ENCODE data around the gene PRDM1.

Gene PRDM1

DNA sequence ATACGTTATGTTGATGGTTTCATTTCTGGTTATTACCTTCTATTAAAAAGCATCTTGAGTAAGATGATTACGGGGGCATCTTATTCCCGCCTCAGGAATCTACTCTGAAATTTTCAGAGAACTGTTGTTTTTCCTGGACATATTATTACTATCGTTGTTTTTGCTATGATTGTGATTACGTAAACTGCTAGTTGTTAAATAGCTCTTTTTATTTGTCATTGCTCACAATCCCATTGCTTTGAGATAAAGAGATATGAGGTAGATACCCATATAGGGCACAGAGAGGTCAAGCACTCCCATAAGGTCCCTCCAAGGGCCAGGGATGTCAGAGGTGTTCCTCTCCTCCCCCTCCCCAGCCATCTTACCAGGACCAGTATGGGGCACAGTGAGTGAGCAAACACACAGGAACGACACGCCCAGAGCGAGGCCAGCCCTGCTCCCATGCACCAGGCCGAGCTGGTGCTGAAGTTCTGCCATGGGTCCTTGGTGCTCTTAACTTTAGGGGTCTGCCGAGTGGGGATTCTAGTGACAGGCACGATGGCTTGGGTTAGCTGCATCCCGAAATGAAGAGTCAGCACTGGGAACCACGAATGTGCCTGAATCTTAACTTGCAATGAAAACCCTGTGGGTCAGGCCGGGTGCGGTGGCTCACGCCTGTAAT, 49.9 kb downstream of the PRDM1 start:
- TF ChIP-seq KLF7 (tag by site-specific recombination; IDR thresholded peaks at IDR 0.05; ENCODE audit: borderline replicate concordance): no peak
- no peak for TF ChIP-seq ZNF76 (tag by site-specific recombination; IDR thresholded peaks at IDR 0.05; ENCODE audit: borderline replicate concordance, low read depth)
- TF ChIP-seq SALL2 (tag by site-specific recombination; IDR thresholded peaks at IDR 0.05; ENCODE audit: borderline replicate concordance): no peak
- TF ChIP-seq ZNF16 (tag by site-specific recombination; IDR thresholded peaks at IDR 0.05; ENCODE audit: low read depth): no peak
- TF ChIP-seq ZBTB20 (tag by site-specific recombination; IDR thresholded peaks at IDR 0.05): no peak
- TF ChIP-seq ZNF837 (tag by site-specific recombination; IDR thresholded peaks at IDR 0.05): no peak
- no peak for TF ChIP-seq SP3 (tag by site-specific recombination; IDR thresholded peaks at IDR 0.05)
- no peak for TF ChIP-seq KLF10 (tag by site-specific recombination; IDR thresholded peaks at IDR 0.05)
- no peak for TF ChIP-seq ZNF274 (IDR thresholded peaks at IDR 0.05; ENCODE audit: low read length)
- no peak for TF ChIP-seq ZNF274 (tag by site-specific recombination; IDR thresholded peaks at IDR 0.05; ENCODE audit: borderline replicate concordance)
- TF ChIP-seq ZNF169 (tag by site-specific recombination; IDR thresholded peaks at IDR 0.05): no peak
- TF ChIP-seq ZXDB (tag by site-specific recombination; IDR thresholded peaks at IDR 0.05): no peak
- no peak for TF ChIP-seq ZNF10 (tag by site-specific recombination; IDR thresholded peaks at IDR 0.05)
- TF ChIP-seq ZNF658 (tag by site-specific recombination; IDR thresholded peaks at IDR 0.05): no peak
- TF ChIP-seq ZBTB7A (tag by site-specific recombination; IDR thresholded peaks at IDR 0.05; ENCODE audit: low read depth): no peak
- TF ChIP-seq, protein P1, sequence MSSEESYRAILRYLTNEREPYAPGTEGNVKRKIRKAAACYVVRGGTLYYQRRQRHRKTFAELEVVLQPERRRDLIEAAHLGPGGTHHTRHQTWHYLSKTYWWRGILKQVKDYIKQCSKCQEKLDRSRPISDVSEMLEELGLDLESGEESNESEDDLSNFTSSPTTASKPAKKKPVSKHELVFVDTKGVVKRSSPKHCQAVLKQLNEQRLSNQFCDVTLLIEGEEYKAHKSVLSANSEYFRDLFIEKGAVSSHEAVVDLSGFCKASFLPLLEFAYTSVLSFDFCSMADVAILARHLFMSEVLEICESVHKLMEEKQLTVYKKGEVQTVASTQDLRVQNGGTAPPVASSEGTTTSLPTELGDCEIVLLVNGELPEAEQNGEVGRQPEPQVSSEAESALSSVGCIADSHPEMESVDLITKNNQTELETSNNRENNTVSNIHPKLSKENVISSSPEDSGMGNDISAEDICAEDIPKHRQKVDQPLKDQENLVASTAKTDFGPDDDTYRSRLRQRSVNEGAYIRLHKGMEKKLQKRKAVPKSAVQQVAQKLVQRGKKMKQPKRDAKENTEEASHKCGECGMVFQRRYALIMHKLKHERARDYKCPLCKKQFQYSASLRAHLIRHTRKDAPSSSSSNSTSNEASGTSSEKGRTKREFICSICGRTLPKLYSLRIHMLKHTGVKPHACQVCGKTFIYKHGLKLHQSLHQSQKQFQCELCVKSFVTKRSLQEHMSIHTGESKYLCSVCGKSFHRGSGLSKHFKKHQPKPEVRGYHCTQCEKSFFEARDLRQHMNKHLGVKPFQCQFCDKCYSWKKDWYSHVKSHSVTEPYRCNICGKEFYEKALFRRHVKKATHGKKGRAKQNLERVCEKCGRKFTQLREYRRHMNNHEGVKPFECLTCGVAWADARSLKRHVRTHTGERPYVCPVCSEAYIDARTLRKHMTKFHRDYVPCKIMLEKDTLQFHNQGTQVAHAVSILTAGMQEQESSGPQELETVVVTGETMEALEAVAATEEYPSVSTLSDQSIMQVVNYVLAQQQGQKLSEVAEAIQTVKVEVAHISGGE (tag by site-specific recombination; conservative IDR thresholded peaks at IDR 0.05; ENCODE audit: low read depth): no peak
- Histone ChIP-seq H3K27ac (ENCODE audit: extremely low read depth, low read depth, low read length) (no peak overlapping the region), H3K9me3 (ENCODE audit: control insufficient read depth, insufficient read depth, low read depth, low read length) (no peaks in the 10 kb centered on the region), H3K4me3 (ENCODE audit: low read depth, low read length) (no peak overlapping the region), H3K36me3 (ENCODE audit: control insufficient read depth in 2 of 2, insufficient read depth in 1 of 2, low read length in 2 of 2) (no peaks in the 10 kb centered on the region), H3K4me1 (ENCODE audit: control insufficient read depth, insufficient read depth, low read length) (no peaks in the 10 kb centered on the region)
- CTCF ChIA-PET: interaction anchor here (1.0 to 1.3 kb wide), 2 partner anchors 14 to 652 kb away, joined by 4 to 7 read pairs; no protein-coding TSS in a partner anchor
- POLR2A ChIA-PET: no interaction called here

DNA sequence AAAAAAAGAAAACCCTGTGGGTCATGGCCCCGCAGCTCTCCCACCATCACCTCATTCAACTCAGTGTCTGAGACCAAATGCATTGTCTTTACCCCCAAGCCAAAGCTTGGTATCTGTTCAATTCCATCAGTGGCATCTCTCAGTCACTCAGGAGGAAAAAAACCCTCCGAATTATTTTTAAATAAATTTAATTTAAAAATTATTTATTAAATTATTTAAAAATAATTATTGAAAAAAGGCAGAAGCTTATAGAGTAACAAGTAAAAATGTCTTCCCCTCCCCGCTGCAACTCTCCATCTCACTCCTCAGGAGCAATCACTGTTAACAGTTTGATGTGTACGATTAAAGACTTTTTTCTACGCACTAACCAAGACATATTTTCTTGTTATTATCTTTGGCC, 50.7 kb downstream of the PRDM1 start:
- Histone ChIP-seq H3K27ac (ENCODE audit: extremely low read depth, low read depth, low read length) (no peak overlapping the region), H3K9me3 (ENCODE audit: control insufficient read depth, insufficient read depth, low read depth, low read length) (no peaks in the 10 kb centered on the region), H3K4me3 (ENCODE audit: low read depth, low read length) (no peak overlapping the region), H3K4me1 (ENCODE audit: control insufficient read depth, insufficient read depth, low read length) (no peaks in the 10 kb centered on the region), H3K36me3 (ENCODE audit: control insufficient read depth in 2 of 2, insufficient read depth in 1 of 2, low read length in 2 of 2) (no peaks in the 10 kb centered on the region)
- CTCF ChIA-PET: interaction anchor here (0.7 kb wide), 1 partner anchor 239 kb away, joined by 3 read pairs; no protein-coding TSS in a partner anchor
- POLR2A ChIA-PET: no interaction called here
- TF ChIP-seq ZNF2 (tag by site-specific recombination; IDR thresholded peaks at IDR 0.05) (no peak), KLF7 (tag by site-specific recombination; IDR thresholded peaks at IDR 0.05; ENCODE audit: borderline replicate concordance) (no peak), SCRT2 (tag by site-specific recombination; IDR thresholded peaks at IDR 0.05) (no peak), ZNF776 (tag by site-specific recombination; IDR thresholded peaks at IDR 0.05; ENCODE audit: borderline replicate concordance) (no peak), ZNF350 (tag by site-specific recombination; IDR thresholded peaks at IDR 0.05) (no peak), ZNF174 (tag by site-specific recombination; IDR thresholded peaks at IDR 0.05) (no peak), ZNF366 (tag by site-specific recombination; conservative IDR thresholded peaks at IDR 0.05) (no peak), ZNF768 (tag by site-specific recombination; IDR thresholded peaks at IDR 0.05) (no peak), ZNF426 (tag by site-specific recombination; IDR thresholded peaks at IDR 0.05) (no peak)
- TF ChIP-seq, protein P2, sequence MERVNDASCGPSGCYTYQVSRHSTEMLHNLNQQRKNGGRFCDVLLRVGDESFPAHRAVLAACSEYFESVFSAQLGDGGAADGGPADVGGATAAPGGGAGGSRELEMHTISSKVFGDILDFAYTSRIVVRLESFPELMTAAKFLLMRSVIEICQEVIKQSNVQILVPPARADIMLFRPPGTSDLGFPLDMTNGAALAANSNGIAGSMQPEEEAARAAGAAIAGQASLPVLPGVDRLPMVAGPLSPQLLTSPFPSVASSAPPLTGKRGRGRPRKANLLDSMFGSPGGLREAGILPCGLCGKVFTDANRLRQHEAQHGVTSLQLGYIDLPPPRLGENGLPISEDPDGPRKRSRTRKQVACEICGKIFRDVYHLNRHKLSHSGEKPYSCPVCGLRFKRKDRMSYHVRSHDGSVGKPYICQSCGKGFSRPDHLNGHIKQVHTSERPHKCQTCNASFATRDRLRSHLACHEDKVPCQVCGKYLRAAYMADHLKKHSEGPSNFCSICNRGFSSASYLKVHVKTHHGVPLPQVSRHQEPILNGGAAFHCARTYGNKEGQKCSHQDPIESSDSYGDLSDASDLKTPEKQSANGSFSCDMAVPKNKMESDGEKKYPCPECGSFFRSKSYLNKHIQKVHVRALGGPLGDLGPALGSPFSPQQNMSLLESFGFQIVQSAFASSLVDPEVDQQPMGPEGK (tag by site-specific recombination; IDR thresholded peaks at IDR 0.05): no peak
- TF ChIP-seq, protein P3, sequence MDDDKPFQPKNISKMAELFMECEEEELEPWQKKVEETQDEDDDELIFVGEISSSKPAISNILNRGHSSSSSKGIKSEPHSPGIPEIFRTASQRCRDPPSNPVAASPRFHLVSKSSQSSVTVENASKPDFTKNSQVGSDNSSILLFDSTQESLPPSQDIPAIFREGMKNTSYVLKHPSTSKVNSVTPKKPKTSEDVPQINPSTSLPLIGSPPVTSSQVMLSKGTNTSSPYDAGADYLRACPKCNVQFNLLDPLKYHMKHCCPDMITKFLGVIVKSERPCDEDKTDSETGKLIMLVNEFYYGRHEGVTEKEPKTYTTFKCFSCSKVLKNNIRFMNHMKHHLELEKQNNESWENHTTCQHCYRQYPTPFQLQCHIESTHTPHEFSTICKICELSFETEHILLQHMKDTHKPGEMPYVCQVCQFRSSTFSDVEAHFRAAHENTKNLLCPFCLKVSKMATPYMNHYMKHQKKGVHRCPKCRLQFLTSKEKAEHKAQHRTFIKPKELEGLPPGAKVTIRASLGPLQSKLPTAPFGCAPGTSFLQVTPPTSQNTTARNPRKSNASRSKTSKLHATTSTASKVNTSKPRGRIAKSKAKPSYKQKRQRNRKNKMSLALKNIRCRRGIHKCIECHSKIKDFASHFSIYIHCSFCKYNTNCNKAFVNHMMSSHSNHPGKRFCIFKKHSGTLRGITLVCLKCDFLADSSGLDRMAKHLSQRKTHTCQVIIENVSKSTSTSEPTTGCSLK (tag by site-specific recombination; IDR thresholded peaks at IDR 0.05): no peak
- TF ChIP-seq, protein P4, sequence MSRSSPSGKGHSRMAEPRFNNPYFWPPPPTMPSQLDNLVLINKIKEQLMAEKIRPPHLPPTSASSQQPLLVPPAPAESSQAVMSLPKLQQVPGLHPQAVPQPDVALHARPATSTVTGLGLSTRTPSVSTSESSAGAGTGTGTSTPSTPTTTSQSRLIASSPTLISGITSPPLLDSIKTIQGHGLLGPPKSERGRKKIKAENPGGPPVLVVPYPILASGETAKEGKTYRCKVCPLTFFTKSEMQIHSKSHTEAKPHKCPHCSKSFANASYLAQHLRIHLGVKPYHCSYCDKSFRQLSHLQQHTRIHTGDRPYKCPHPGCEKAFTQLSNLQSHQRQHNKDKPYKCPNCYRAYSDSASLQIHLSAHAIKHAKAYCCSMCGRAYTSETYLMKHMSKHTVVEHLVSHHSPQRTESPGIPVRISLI (tag by site-specific recombination; IDR thresholded peaks at IDR 0.05): no peak
